ENCODE measurements around the gene CABP2. TPM values are rescaled to one million over a fixed set of nuclear protein-coding genes. Genes with fewer than 3 reads are reported as not detected.
"Not testable (repeated sequence)": the region's sequence is repeated elsewhere in the genome, so short reads cannot be mapped to it uniquely, and the experiment has no call there.

Gene CABP2
- total RNA-seq = not detected
- polyA plus RNA-seq = not detected
- total RNA-seq = not detected

GRCh38 chr11:67522844-67523555, at the start of gene CABP2:
Gene CABP2, minus strand, starts transcription at chr11:67523446. Its CDS starts 120 bp downstream, at chr11:67523326.
- CTCF ChIA-PET = no interaction called here
- H3K4me1 Mint-ChIP-seq = peaks cover 0 to 2% (median 0%) of the 10 kb centered on the region in 7 donors
- Histone ChIP-seq H3K4me3 (ENCODE audit: low read length) (no peak within 1 kb of the TSS), H3K9me3 (ENCODE audit: control insufficient read depth in 2 of 3, low read length in 3 of 3) (no peaks in the 10 kb centered on the region), H3K27ac (ENCODE audit: low read depth, low read length) (no peak within 1 kb of the TSS), H3K27me3 (ENCODE audit: control insufficient read depth in 2 of 2, insufficient read depth in 2 of 2, low read length in 2 of 2) (no peaks in the 10 kb centered on the region), H3K4me1 (ENCODE audit: control insufficient read depth in 2 of 2, insufficient read depth in 2 of 2, low read length in 2 of 2) (no peaks in the 10 kb centered on the region), H3K36me3 (ENCODE audit: control insufficient read depth in 2 of 3, insufficient read depth in 3 of 3, low read length in 3 of 3) (no peaks in the 10 kb centered on the region)
- no peak within 1 kb of the TSS for H3K27ac Mint-ChIP-seq
- peaks cover 0 to 6% (median 0%) of the 10 kb centered on the region in 11 donors for H3K9me3 Mint-ChIP-seq
- intact Hi-C loops (cut with micrococcal nuclease) = no loop called here
- peaks cover 0 to 11% (median 5%) of the 10 kb centered on the region in 5 donors for H3K27me3 Mint-ChIP-seq
- DNase-seq = no peak
- no peak within 1 kb of the TSS for H3K4me3 Mint-ChIP-seq
- ATAC-seq = no peak
- H3K36me3 Mint-ChIP-seq = no peaks in the 10 kb centered on the region
- POLR2A ChIA-PET = interaction anchor here (0.8 kb wide), 1 partner anchor 46 kb away, joined by 6 read pairs; no protein-coding TSS in a partner anchor

- Mint-ChIP-seq H3K27me3 (peaks cover 12 to 24% (median 21%) of the 10 kb centered on the region in 5 donors), H3K36me3 (no peaks in the 10 kb centered on the region), H3K9me3 (peaks cover 0 to 2% (median 0%) of the 10 kb centered on the region in 11 donors), H3K4me1 (no peaks in the 10 kb centered on the region), H3K4me3 (no peak overlapping the region), H3K27ac (peak overlapping the region in 1 of 9 donors; percentile 19)
- intact Hi-C loops (cut with micrococcal nuclease) = loop anchor here (1.0 to 2.0 kb wide), 4 partner anchors 33 to 86 kb away; partner anchors contain the start of gene NDUFV1 (in 2 of the 2)
- peak in 2 of 9 donors; percentile 12 to 14 for DNase-seq
- Histone ChIP-seq H3K36me3 (ENCODE audit: control insufficient read depth in 2 of 3, insufficient read depth in 3 of 3, low read length in 3 of 3) (no peaks in the 10 kb centered on the region), H3K4me1 (ENCODE audit: control insufficient read depth in 2 of 2, insufficient read depth in 2 of 2, low read length in 2 of 2) (no peaks in the 10 kb centered on the region), H3K27me3 (ENCODE audit: control insufficient read depth in 2 of 2, insufficient read depth in 2 of 2, low read length in 2 of 2) (no peaks in the 10 kb centered on the region), H3K9me3 (ENCODE audit: control insufficient read depth in 2 of 3, low read length in 3 of 3) (no peaks in the 10 kb centered on the region), H3K27ac (ENCODE audit: low read depth, low read length) (no peak overlapping the region), H3K4me3 (ENCODE audit: low read length) (no peak overlapping the region)
- no peak for ATAC-seq
- CTCF ChIA-PET = interaction anchor here (0.6 to 1.2 kb wide), 5 partner anchors 36 to 65 kb away, joined by 3 to 5 read pairs (median 3); partner anchors contain the start of gene NUDT8
- POLR2A ChIA-PET = interaction anchor here (0.6 kb wide), 1 partner anchor 9 kb away, joined by 3 read pairs; no protein-coding TSS in a partner anchor
Observed at GRCh38 chr11:67572747-67573419, 49.6 kb upstream of the CABP2 start.

GRCh38 chr11:67572305-67572704, 49.1 kb upstream of the CABP2 start:
- CTCF ChIA-PET = interaction anchor here (0.6 to 1.2 kb wide), 6 partner anchors 36 to 119 kb away, joined by 3 to 5 read pairs (median 3); partner anchors contain the start of gene NUDT8

GRCh38 chr11:67571443-67571842, 48.2 kb upstream of the CABP2 start:
- Histone ChIP-seq H3K9me3 (ENCODE audit: control insufficient read depth in 2 of 3, low read length in 3 of 3) (no peaks in the 10 kb centered on the region), H3K4me3 (ENCODE audit: low read length) (no peak overlapping the region), H3K27me3 (ENCODE audit: control insufficient read depth in 2 of 2, insufficient read depth in 2 of 2, low read length in 2 of 2) (no peaks in the 10 kb centered on the region), H3K36me3 (ENCODE audit: control insufficient read depth in 2 of 3, insufficient read depth in 3 of 3, low read length in 3 of 3) (no peaks in the 10 kb centered on the region), H3K4me1 (ENCODE audit: control insufficient read depth in 2 of 2, insufficient read depth in 2 of 2, low read length in 2 of 2) (no peaks in the 10 kb centered on the region), H3K27ac (ENCODE audit: low read depth, low read length) (no peak overlapping the region)
- Mint-ChIP-seq H3K9me3 (peaks cover 0 to 2% (median 0%) of the 10 kb centered on the region in 11 donors), H3K27me3 (peaks cover 9 to 27% (median 16%) of the 10 kb centered on the region in 5 donors), H3K27ac (no peak overlapping the region), H3K36me3 (no peaks in the 10 kb centered on the region), H3K4me1 (no peaks in the 10 kb centered on the region), H3K4me3 (no peak overlapping the region)
- intact Hi-C loops (cut with micrococcal nuclease) = no loop called here
- CTCF ChIA-PET = interaction anchor here (1.1 to 1.2 kb wide), 3 partner anchors 42 to 66 kb away, joined by 3 to 5 read pairs (median 3); partner anchors contain the start of gene NUDT8
- ATAC-seq = no peak
- POLR2A ChIA-PET = no interaction called here
- DNase-seq = no peak

More at GRCh38 chr11:67572305-67572704, 49.1 kb upstream of the CABP2 start:
- Mint-ChIP-seq H3K27me3 (peaks cover 12 to 26% (median 19%) of the 10 kb centered on the region in 5 donors), H3K27ac (no peak overlapping the region), H3K9me3 (peaks cover 0 to 2% (median 0%) of the 10 kb centered on the region in 11 donors), H3K36me3 (no peaks in the 10 kb centered on the region), H3K4me3 (no peak overlapping the region), H3K4me1 (no peaks in the 10 kb centered on the region)
- Histone ChIP-seq H3K4me1 (ENCODE audit: control insufficient read depth in 2 of 2, insufficient read depth in 2 of 2, low read length in 2 of 2) (no peaks in the 10 kb centered on the region), H3K27me3 (ENCODE audit: control insufficient read depth in 2 of 2, insufficient read depth in 2 of 2, low read length in 2 of 2) (no peaks in the 10 kb centered on the region), H3K27ac (ENCODE audit: low read depth, low read length) (no peak overlapping the region), H3K4me3 (ENCODE audit: low read length) (no peak overlapping the region), H3K36me3 (ENCODE audit: control insufficient read depth in 2 of 3, insufficient read depth in 3 of 3, low read length in 3 of 3) (no peaks in the 10 kb centered on the region), H3K9me3 (ENCODE audit: control insufficient read depth in 2 of 3, low read length in 3 of 3) (no peaks in the 10 kb centered on the region)
- ATAC-seq = no peak
- POLR2A ChIA-PET = interaction anchor here (0.6 kb wide), 1 partner anchor 10 kb away, joined by 3 read pairs; no protein-coding TSS in a partner anchor
- intact Hi-C loops (cut with micrococcal nuclease) = loop anchor here (1.0 to 2.0 kb wide), 4 partner anchors 34 to 87 kb away; partner anchors contain the start of gene NDUFV1 (in 2 of the 2)
- no peak for DNase-seq

GRCh38 chr11:67564230-67564629, 41.0 kb upstream of the CABP2 start:
- POLR2A ChIA-PET = no interaction called here
- DNase-seq (no peak), ATAC-seq (no peak)
- H3K4me3 ChIP-seq (ENCODE audit: low read length) = no peak overlapping the region
- Mint-ChIP-seq H3K36me3 (no peaks in the 10 kb centered on the region), H3K27ac (no peak overlapping the region), H3K4me3 (no peak overlapping the region), H3K9me3 (no peaks in the 10 kb centered on the region), H3K4me1 (peaks cover 0 to 9% (median 0%) of the 10 kb centered on the region in 7 donors), H3K27me3 (peaks cover 0 to 24% (median 0%) of the 10 kb centered on the region in 5 donors)
- H3K36me3 ChIP-seq (ENCODE audit: control insufficient read depth in 2 of 3, insufficient read depth in 3 of 3, low read length in 3 of 3) = no peaks in the 10 kb centered on the region
- H3K27me3 ChIP-seq (ENCODE audit: control insufficient read depth in 2 of 2, insufficient read depth in 2 of 2, low read length in 2 of 2) = no peaks in the 10 kb centered on the region
- H3K9me3 ChIP-seq (ENCODE audit: control insufficient read depth in 2 of 3, low read length in 3 of 3) = no peaks in the 10 kb centered on the region
- CTCF ChIA-PET = no interaction called here
- no peaks in the 10 kb centered on the region for H3K4me1 ChIP-seq (ENCODE audit: control insufficient read depth in 2 of 2, insufficient read depth in 2 of 2, low read length in 2 of 2)
- no peak overlapping the region for H3K27ac ChIP-seq (ENCODE audit: low read depth, low read length)
- intact Hi-C loops (cut with micrococcal nuclease) = no loop called here

- H3K27me3 Mint-ChIP-seq = peaks cover 0 to 24% (median 0%) of the 10 kb centered on the region in 5 donors
- CTCF ChIA-PET; ATAC-seq; H3K4me1 ChIP-seq (ENCODE audit: control insufficient read depth in 2 of 2, insufficient read depth in 2 of 2, low read length in 2 of 2); H3K36me3 Mint-ChIP-seq; H3K9me3 Mint-ChIP-seq; H3K27ac ChIP-seq (ENCODE audit: low read depth, low read length); POLR2A ChIA-PET; DNase-seq; H3K4me3 ChIP-seq (ENCODE audit: low read length); H3K4me3 Mint-ChIP-seq; intact Hi-C loops (cut with micrococcal nuclease); H3K27ac Mint-ChIP-seq; H3K4me1 Mint-ChIP-seq; H3K36me3 ChIP-seq (ENCODE audit: control insufficient read depth in 2 of 3, insufficient read depth in 3 of 3, low read length in 3 of 3); H3K27me3 ChIP-seq (ENCODE audit: control insufficient read depth in 2 of 2, insufficient read depth in 2 of 2, low read length in 2 of 2); H3K9me3 ChIP-seq (ENCODE audit: control insufficient read depth in 2 of 3, low read length in 3 of 3): not testable (repeated sequence)
Observed at GRCh38 chr11:67563705-67564114, 40.5 kb upstream of the CABP2 start.

Data from naive thymus-derived CD4-positive, alpha-beta T cell (primary cell).